ENCODE measurements around the gene DLG2. TPM values are rescaled to one million over a fixed set of nuclear protein-coding genes. Genes with fewer than 3 reads are reported as not detected.
A peak's percentile ranks its signal among the peaks of the same experiment; 100 is the strongest.

Gene DLG2
- total and polyA plus RNA-seq, 9 donors = 2.5 to 20.7 (median 12.0) TPM

DNA sequence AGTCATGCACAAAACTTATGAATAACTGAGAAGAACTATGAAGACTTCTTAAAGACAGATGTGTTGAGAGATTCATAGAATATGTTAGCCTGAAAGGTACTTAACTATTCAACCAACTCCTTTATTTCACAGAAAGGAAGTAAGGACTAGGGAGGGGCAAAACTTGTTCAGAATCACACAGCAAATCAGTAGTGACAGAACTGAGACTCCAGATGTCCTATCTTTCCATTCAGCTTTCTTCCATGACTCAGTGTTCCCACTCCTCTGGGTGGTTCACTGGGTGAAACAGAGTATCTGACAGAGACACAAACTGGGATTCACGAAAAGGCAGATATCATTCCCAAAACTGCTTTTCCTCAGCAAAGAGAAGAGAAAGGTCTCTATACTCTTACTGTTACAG lies 1053.3 kb downstream of the DLG2 start:
- Histone ChIP-seq H3K4me1 (ENCODE audit: insufficient read depth) (no peaks in the 10 kb centered on the region), H3K27ac (no peak overlapping the region), H3K4me3 (no peak overlapping the region), H3K36me3 (no peaks in the 10 kb centered on the region), H3K9me3 (no peaks in the 10 kb centered on the region), H3K27me3 (no peaks in the 10 kb centered on the region)
- WGBS, 3 donors = 86 to 94% (median 91%) methylated on average over 1 of the region's 1 CpG
- TF ChIP-seq, protein P1, sequence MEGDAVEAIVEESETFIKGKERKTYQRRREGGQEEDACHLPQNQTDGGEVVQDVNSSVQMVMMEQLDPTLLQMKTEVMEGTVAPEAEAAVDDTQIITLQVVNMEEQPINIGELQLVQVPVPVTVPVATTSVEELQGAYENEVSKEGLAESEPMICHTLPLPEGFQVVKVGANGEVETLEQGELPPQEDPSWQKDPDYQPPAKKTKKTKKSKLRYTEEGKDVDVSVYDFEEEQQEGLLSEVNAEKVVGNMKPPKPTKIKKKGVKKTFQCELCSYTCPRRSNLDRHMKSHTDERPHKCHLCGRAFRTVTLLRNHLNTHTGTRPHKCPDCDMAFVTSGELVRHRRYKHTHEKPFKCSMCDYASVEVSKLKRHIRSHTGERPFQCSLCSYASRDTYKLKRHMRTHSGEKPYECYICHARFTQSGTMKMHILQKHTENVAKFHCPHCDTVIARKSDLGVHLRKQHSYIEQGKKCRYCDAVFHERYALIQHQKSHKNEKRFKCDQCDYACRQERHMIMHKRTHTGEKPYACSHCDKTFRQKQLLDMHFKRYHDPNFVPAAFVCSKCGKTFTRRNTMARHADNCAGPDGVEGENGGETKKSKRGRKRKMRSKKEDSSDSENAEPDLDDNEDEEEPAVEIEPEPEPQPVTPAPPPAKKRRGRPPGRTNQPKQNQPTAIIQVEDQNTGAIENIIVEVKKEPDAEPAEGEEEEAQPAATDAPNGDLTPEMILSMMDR (IDR thresholded peaks at IDR 0.05) = no peak
- TF ChIP-seq POLR2A (IDR thresholded peaks at IDR 0.05) (no peak), EP300 (IDR thresholded peaks at IDR 0.05) (no peak)
- intact Hi-C loops (cut with DNase I) = no loop called here
- no peak for DNase-seq

DNA sequence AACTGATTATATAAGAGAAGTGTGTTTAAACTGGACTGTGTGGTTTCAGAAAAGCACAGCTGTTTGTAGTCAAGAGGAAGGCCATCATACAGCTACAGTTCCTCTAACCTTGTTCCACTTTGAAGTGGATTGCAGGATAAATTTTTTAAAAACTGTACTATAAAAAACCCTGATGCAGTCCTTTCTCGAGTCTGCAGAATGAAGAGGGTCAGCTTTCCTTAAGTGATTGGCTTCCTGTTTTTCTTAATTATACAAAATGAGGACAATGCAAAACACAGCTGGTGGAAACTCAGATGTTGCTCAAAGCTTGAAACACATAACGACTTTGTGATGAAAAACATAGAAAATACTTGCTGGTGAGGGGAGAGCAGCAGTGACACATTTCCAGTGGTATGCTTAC lies 1060.5 kb downstream of the DLG2 start:
- Histone ChIP-seq H3K4me3 (no peak overlapping the region), H3K27me3 (no peaks in the 10 kb centered on the region), H3K36me3 (no peaks in the 10 kb centered on the region), H3K27ac (no peak overlapping the region), H3K4me1 (ENCODE audit: insufficient read depth) (no peaks in the 10 kb centered on the region), H3K9me3 (no peaks in the 10 kb centered on the region)
- no peak for TF ChIP-seq POLR2A (IDR thresholded peaks at IDR 0.05)
- TF ChIP-seq, protein P1 (IDR thresholded peaks at IDR 0.05) = no peak
- TF ChIP-seq EP300 (IDR thresholded peaks at IDR 0.05) = no peak
- intact Hi-C loops (cut with DNase I) = no loop called here
- 4 to 7% (median 4%) methylated on average over 2 of the region's 2 CpGs for WGBS, 3 donors
- DNase-seq = no peak

DNA sequence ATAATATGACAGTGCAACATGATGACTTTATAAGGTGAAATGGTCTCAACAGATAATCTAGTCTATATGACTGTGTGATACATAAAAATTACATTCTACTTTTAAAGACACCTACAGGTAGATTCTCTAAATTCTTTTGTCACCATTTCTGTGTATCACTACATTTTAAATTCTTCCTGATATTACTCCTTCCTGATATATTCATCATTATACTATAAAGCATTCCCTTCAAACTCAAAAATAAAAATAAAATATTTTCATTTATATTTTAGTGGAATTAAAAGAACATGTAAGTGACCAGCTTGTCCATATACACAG lies 1062.3 kb downstream of the DLG2 start:
- TF ChIP-seq POLR2A (IDR thresholded peaks at IDR 0.05) = no peak
- TF ChIP-seq, protein P1 (IDR thresholded peaks at IDR 0.05) = no peak
- no peak for TF ChIP-seq EP300 (IDR thresholded peaks at IDR 0.05)
- Histone ChIP-seq H3K27ac (no peak overlapping the region), H3K4me1 (ENCODE audit: insufficient read depth) (no peaks in the 10 kb centered on the region), H3K9me3 (no peaks in the 10 kb centered on the region), H3K27me3 (no peaks in the 10 kb centered on the region), H3K4me3 (no peak overlapping the region), H3K36me3 (no peaks in the 10 kb centered on the region)
- DNase-seq = no peak
- intact Hi-C loops (cut with DNase I) = no loop called here

DNA sequence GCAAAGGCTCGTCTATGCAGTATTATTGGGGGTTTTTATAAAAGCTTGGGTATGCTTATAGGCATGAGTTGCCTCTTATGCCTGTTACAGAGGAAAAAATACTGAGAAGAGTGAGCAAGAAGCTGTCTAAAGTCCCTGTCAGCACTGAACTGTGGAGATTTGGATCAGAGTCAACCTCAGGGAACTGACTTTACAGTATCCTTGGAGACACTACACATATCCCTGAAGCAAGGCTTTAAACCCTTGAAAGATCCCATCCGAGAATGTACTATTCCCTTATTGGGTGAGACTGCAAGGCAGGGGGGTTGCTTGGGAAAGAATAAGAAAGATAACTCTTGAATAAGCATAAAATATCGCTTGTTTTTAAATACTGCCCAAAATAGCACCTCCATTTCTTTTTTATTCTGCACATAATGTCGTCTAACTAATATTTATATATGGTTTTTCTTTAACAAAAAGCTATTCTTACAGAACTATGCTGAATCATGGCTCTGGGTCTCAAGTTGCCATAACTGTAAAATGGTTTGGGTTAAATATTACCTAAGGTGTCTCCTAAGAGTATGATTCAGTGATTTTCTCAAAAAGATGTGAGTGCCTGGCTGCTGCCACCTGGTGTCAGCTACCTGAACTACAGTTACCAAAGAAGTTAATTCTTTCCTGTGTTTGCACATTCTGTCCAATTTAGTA lies 1062.8 kb downstream of the DLG2 start:
- H3K27ac ChIP-seq = no peak overlapping the region

More for the DNA sequence above, 1062.8 kb downstream of the DLG2 start:
- intact Hi-C loops (cut with DNase I) = no loop called here
- Histone ChIP-seq H3K27me3 (no peaks in the 10 kb centered on the region), H3K36me3 (no peaks in the 10 kb centered on the region), H3K4me1 (ENCODE audit: insufficient read depth) (no peaks in the 10 kb centered on the region), H3K4me3 (no peak overlapping the region), H3K9me3 (no peaks in the 10 kb centered on the region)
- TF ChIP-seq, protein P1 (IDR thresholded peaks at IDR 0.05) = peak in 2 of 3 donors; percentile 38 to 54
- no peak for TF ChIP-seq POLR2A (IDR thresholded peaks at IDR 0.05)
- WGBS, 3 donors = 67 to 73% (median 68%) methylated on average over 4 of the region's 4 CpGs
- DNase-seq = peak in 1 of 5 donors; percentile 36

Data from ovary (tissue), 9 donors.